K562 (cell line): ENCODE measurements around the gene FMO3. TPM values are rescaled to one million over a fixed set of nuclear protein-coding genes. Genes with fewer than 3 reads are reported as not detected.

Experiments
- ATAC-seq: fragments of 200-7000 bp; cut with Tn5 transposase; 3 replicates; pipeline ENCODE4 v1.9.1; 2020; ENCODE audit warnings: moderate library complexity
- BruUV-seq: library from RNA; stranded (reverse); fragments of 400-500 nt; replicated peaks from 2 replicates; lab custom pipeline; 2021; lab: Mats Ljungman, UMichigan
- CTCF ChIA-PET: fragments of 300-600 bp; formaldehyde crosslinking; extraction: SDS; loops from one replicate; lab custom pipeline; 2021; ENCODE audit warnings: low intra/inter-chr PET ratio; lab: Yijun Ruan, JAX
- POLR2A ChIA-PET: fragments of 300-600, 350-650 bp; sonication (Branson Sonifier 250); formaldehyde crosslinking; extraction: SDS; loops from one replicate; lab custom pipeline; 2021; ENCODE audit warnings: antibody characterized with exemption, inconsistent platforms; lab: Yijun Ruan, JAX
- DNase-seq, 4 experiments: peaks; one replicate each; pipeline versions ENCODE4 v3.0.0 to v3.0.0-alpha.2; 2011 to 2018; ENCODE audit warnings: low spot score in 3 of 4, mixed read lengths in 3 of 4; ENCODE audit errors: extremely low read depth in 1 of 4
- FAIRE-seq: peaks from 2 replicates; lab custom pipeline; 2011; peaks lifted over from hg19 to GRCh38; lab: Jason Lieb, UNC
- H2AFZ ChIP-seq: 2 replicates; pipeline ENCODE4 v1.6.0; 2011; ENCODE audit warnings: low read depth, low read length, control low read depth, inconsistent platforms
- H3K27ac ChIP-seq: fragments of 200-600 bp; 3 replicates; pipeline ENCODE4 v1.8.0; 2011; ENCODE audit warnings: low read depth, mild to moderate bottlenecking, control low read depth, inconsistent platforms, low read length, moderate library complexity, mixed read lengths; ENCODE audit errors: extremely low read depth
- H3K27me3 ChIP-seq, 2 experiments: fragments of 300-600 bp in 1 of 2; 2 replicates in 1 of 2; 3 replicates in 1 of 2; pipeline versions ENCODE4 v1.6.0 to v1.8.0; 2011; ENCODE audit warnings: inconsistent platforms in 2 of 2, low read length in 2 of 2, mild to moderate bottlenecking in 1 of 2, mixed read lengths in 1 of 2, moderate library complexity in 1 of 2; ENCODE audit not compliant: control insufficient read depth in 2 of 2, insufficient read depth in 2 of 2
- H3K36me3 ChIP-seq: fragments of 300-600 bp; 3 replicates; pipeline ENCODE4 v1.8.0; 2011; ENCODE audit warnings: mild to moderate bottlenecking, low read length, inconsistent platforms; ENCODE audit not compliant: control insufficient read depth, insufficient read depth
- H3K4me1 ChIP-seq, 2 experiments: fragments of 200-600 bp in 1 of 2; replicated peaks in 1 of 2; 2 replicates in 1 of 2; 3 replicates in 1 of 2; pipeline versions ENCODE4 v1.5.1 to v1.8.0; 2011; ENCODE audit warnings: inconsistent platforms in 2 of 2, low read length in 2 of 2, mild to moderate bottlenecking in 1 of 2, mixed read lengths in 1 of 2, moderate library complexity in 1 of 2; ENCODE audit not compliant: control insufficient read depth in 2 of 2, insufficient read depth in 2 of 2
- H3K4me2 ChIP-seq: 2 replicates; pipeline ENCODE4 v1.6.1; 2011; ENCODE audit warnings: low read length, control low read depth, inconsistent platforms, mixed read lengths; ENCODE audit not compliant: insufficient read depth
- H3K4me3 ChIP-seq: fragments of 200-600 bp; sonication (generic), shearing (Covaris generic); 2 replicates; pipeline ENCODE4 v1.5.1; 2016; ENCODE audit warnings: control low read depth, inconsistent platforms
- H3K79me2 ChIP-seq: fragments of 200-600 bp; 3 replicates; pipeline ENCODE4 v1.8.0; 2011; ENCODE audit warnings: low read length, inconsistent platforms; ENCODE audit not compliant: control insufficient read depth, insufficient read depth
- H3K9ac ChIP-seq, 2 experiments: 2 replicates each; pipeline versions ENCODE4 v1.6.0 to v1.6.1; 2011; ENCODE audit warnings: low read depth in 2 of 2, low read length in 2 of 2, control low read depth in 1 of 2, inconsistent platforms in 1 of 2, mild to moderate bottlenecking in 1 of 2, mixed read lengths in 1 of 2; ENCODE audit not compliant: insufficient read depth in 1 of 2
- H3K9me1 ChIP-seq: one replicate; pipeline ENCODE4 v1.6.0; 2011; ENCODE audit warnings: inconsistent platforms, mild to moderate bottlenecking, low read length, moderate library complexity; ENCODE audit not compliant: control insufficient read depth, insufficient read depth
- H3K9me3 ChIP-seq: replicated peaks from 2 replicates; pipeline ENCODE4 v1.5.1; 2011; ENCODE audit warnings: low read depth, low read length, inconsistent platforms; ENCODE audit not compliant: control insufficient read depth, insufficient read depth
- H4K20me1 ChIP-seq: replicated peaks from 2 replicates; pipeline ENCODE4 v1.6.1; 2011; ENCODE audit warnings: low read length, inconsistent platforms, mixed read lengths; ENCODE audit not compliant: control insufficient read depth, insufficient read depth
- BRCA1 ChIP-seq, 2 experiments: fragments of 450-650 bp in 1 of 2; sonication (generic) in 1 of 2; formaldehyde crosslinking in 1 of 2; IDR thresholded peaks; 2 replicates each; pipeline versions ENCODE4 v1.5.0 to v1.6.1; 2017 to 2020; ENCODE audit warnings: mild to moderate bottlenecking in 1 of 2, missing genetic modification reagents in 1 of 2
- CBX5 ChIP-seq: IDR thresholded peaks from 2 replicates; pipeline ENCODE4 v1.6.1; 2014; ENCODE audit warnings: low read depth, borderline replicate concordance
- CC2D1A ChIP-seq: fragments of 450-650 bp; IDR thresholded peaks from 2 replicates; pipeline ENCODE4 v1.6.1; 2017; ENCODE audit warnings: mild to moderate bottlenecking
- CHD1 ChIP-seq: fragments of 200-600 bp; sonication (generic); IDR thresholded peaks from one replicate; pipeline ENCODE4 v1.6.1; 2012; ENCODE audit warnings: mild to moderate bottlenecking, moderate library complexity, low read length, inconsistent platforms
- DIDO1 ChIP-seq: fragments of 450-650 bp; IDR thresholded peaks from 2 replicates; pipeline ENCODE4 v1.6.1; 2016; ENCODE audit warnings: low read depth, missing biosample characterization, missing genetic modification characterization
- HDGF ChIP-seq: fragments of 450-650 bp; IDR thresholded peaks from 2 replicates; pipeline ENCODE4 v1.6.1; 2016
- NR2C2 ChIP-seq, 2 experiments: fragments of 200-800 bp in 1 of 2; sonication (Bioruptor generic) in 1 of 2; sonication (generic) in 1 of 2; formaldehyde crosslinking in 1 of 2; IDR thresholded peaks; 2 replicates each; pipeline versions ENCODE4 v1.6.1 to v1.8.0; 2016 to 2022; ENCODE audit warnings: mild to moderate bottlenecking in 1 of 2, missing compliant biosample characterization in 1 of 2, missing genetic modification characterization in 1 of 2, missing genetic modification reagents in 1 of 2
- POLR2B ChIP-seq: fragments of 450-650 bp; IDR thresholded peaks from 2 replicates; pipeline ENCODE4 v1.6.1; 2018; ENCODE audit warnings: low read depth; ENCODE audit not compliant: partially characterized antibody
- YBX1 ChIP-seq: fragments of 450-650 bp; IDR thresholded peaks from 2 replicates; pipeline ENCODE4 v1.7.1; 2016; ENCODE audit warnings: mild to moderate bottlenecking
- ZBTB26 ChIP-seq: fragments of 450-650 bp; formaldehyde crosslinking; IDR thresholded peaks from 2 replicates; pipeline ENCODE4 v1.4.0; 2022; ENCODE audit warnings: missing genetic modification characterization
- ZFP91 ChIP-seq: sonication (generic); formaldehyde crosslinking; IDR thresholded peaks from 2 replicates; pipeline ENCODE4 v1.8.0; 2022; ENCODE audit warnings: mild to moderate bottlenecking, missing genetic modification reagents
- ZNF174 ChIP-seq: fragments of 250-450 bp; sonication (Bioruptor Pico); IDR thresholded peaks from 2 replicates; pipeline ENCODE4 v1.4.0; 2020; ENCODE audit warnings: mild to moderate bottlenecking
- ZNF184 ChIP-seq: sonication (generic); formaldehyde crosslinking; IDR thresholded peaks from 2 replicates; pipeline ENCODE4 v1.5.0; 2020; ENCODE audit warnings: missing genetic modification reagents
- ZNF239 ChIP-seq: fragments of 250-450 bp; sonication (Bioruptor Pico); IDR thresholded peaks from 2 replicates; pipeline ENCODE4 v1.4.0; 2020; ENCODE audit warnings: mild to moderate bottlenecking
- ZNF436 ChIP-seq: fragments of 250-450, 450-650 bp; sonication (Bioruptor Pico); formaldehyde crosslinking; IDR thresholded peaks from 2 replicates; pipeline ENCODE4 v1.7.0; 2020; ENCODE audit warnings: mild to moderate bottlenecking
- ZNF561 ChIP-seq: fragments of 450-650 bp; formaldehyde crosslinking; conservative IDR thresholded peaks from 2 replicates; pipeline ENCODE4 v1.4.0; 2020; ENCODE audit warnings: mild to moderate bottlenecking, moderate library complexity
- ZNF780A ChIP-seq: fragments of 250-450 bp; sonication (Bioruptor Pico); IDR thresholded peaks from 2 replicates; pipeline ENCODE4 v1.5.0; 2021; ENCODE audit warnings: mild to moderate bottlenecking
- WGBS: fragments of 100-300 bp; shearing (Covaris generic); methylation state at CpG from one replicate; pipeline ENCODE4 v1.1.6; 2016; ENCODE audit warnings: low coverage, mixed read lengths; ENCODE audit not compliant: insufficient coverage; ENCODE audit errors: missing lambda C conversion rate; 5-methylcytosine and 5-hydroxymethylcytosine counted together
- in situ Hi-C: fragments of 300-500 bp; cut with MboI; formaldehyde crosslinking; loops from 4 replicates; pipeline ENCODE4 v1.15.0; 2018; ENCODE audit warnings: inconsistent platforms, mixed read lengths
- intact Hi-C: fragments of 100-400 bp; cut with micrococcal nuclease; formaldehyde crosslinking; loops from 2 replicates; pipeline ENCODE4 v1.14.2; 2022
- polyA plus RNA-seq, 8 experiments: library from polyadenylated mRNA; depleted of rRNA in 4 of 8; stranded (reverse) in 5 of 8; unstranded in 3 of 8; fragments of >200 nt; fragmentation: Nextera tagmentation in 2 of 8; fragmentation: Illumina TruSeq in 1 of 8; extraction: Ambion mirVana in 2 of 8; extraction: Trizol in 1 of 8; gene quantifications; 2 replicates each; pipeline versions ENCODE4 v1.2.1 to v1.2.3, GENCODE V29; 2011 to 2014; ENCODE audit warnings: inconsistent platforms in 1 of 8, missing spikeins in 1 of 8
- total RNA-seq, 7 experiments: library from RNA; depleted of rRNA in 6 of 7; stranded (reverse); fragments of >200 nt in 6 of 7; fragmentation: Illumina TruSeq in 2 of 7; extraction: Trizol in 2 of 7; gene quantifications; 2 replicates each; pipeline versions ENCODE4 v1.2.1 to v1.2.3, GENCODE V29; 2011 to 2021; ENCODE audit warnings: low replicate concordance in 1 of 7

Gene FMO3
- total and polyA plus RNA-seq, 9 of the 15 experiments (the other 6 are each of a cell fraction or from before 2014, with no cell fraction given): not detected

GRCh38 chr1:171062902-171063301 is 27.8 kb upstream of the FMO3 start:
- Histone ChIP-seq H3K27ac (no peak overlapping the region), H3K79me2 (no peaks in the 10 kb centered on the region), H3K27me3 (no peaks in the 10 kb centered on the region), H2AFZ (no peak overlapping the region), H3K4me2 (no peak overlapping the region), H3K4me1 (no peaks in the 10 kb centered on the region), H3K9me1 (no peaks in the 10 kb centered on the region), H3K9ac (no peak overlapping the region), H3K9me3 (no peaks in the 10 kb centered on the region; the same call in 1 of the 2 replicates), H3K36me3 (no peaks in the 10 kb centered on the region), H4K20me1 (no peaks in the 10 kb centered on the region), H3K4me3 (no peak overlapping the region)
- no peak for ATAC-seq
- no peak for FAIRE-seq
- POLR2A ChIA-PET: no interaction called here
- TF ChIP-seq YBX1 (no peak), ZNF239 (CRISPR knock-in tag) (no peak), ZNF184 (CRISPR knock-in tag) (no peak), ZFP91 (CRISPR knock-in tag) (no peak), CHD1 (no peak), ZNF780A (no peak), ZNF436 (CRISPR knock-in tag) (no peak), BRCA1 (IDR thresholded peaks at IDR 0.05) (no peak), BRCA1 (CRISPR knock-in tag; IDR thresholded peaks at IDR 0.05) (no peak), CC2D1A (no peak), ZNF561 (CRISPR knock-in tag) (no peak), NR2C2 (CRISPR knock-in tag; IDR thresholded peaks at IDR 0.05) (no peak), NR2C2 (tag; IDR thresholded peaks at IDR 0.05) (no peak), DIDO1 (tag) (no peak), ZNF174 (CRISPR knock-in tag) (no peak), POLR2B (no peak), ZBTB26 (CRISPR knock-in tag) (no peak), HDGF (no peak), CBX5 (no peak)
- intact Hi-C loops (no loop called here), in situ Hi-C loops (no loop called here)
- no TSS peak for BruUV-seq
- 2% methylated on average over 3 of the region's 4 CpGs for WGBS
- CTCF ChIA-PET: no interaction called here
- no peak for DNase-seq
